HCT116 (cell line): Measurements from ENCODE around the gene GAPDH. TPM values are rescaled to one million over a fixed set of nuclear protein-coding genes. Genes with fewer than 3 reads are reported as not detected.

Experiments
- ATAC-seq: fragments of 200-7000 bp; cut with Tn5 transposase; 2 replicates; pipeline ENCODE4 v1.9.1; 2020; ENCODE audit warnings: mild to moderate bottlenecking, moderate library complexity
- BruUV-seq: library from RNA; stranded (reverse); fragments of 400-500 nt; replicated peaks from 2 replicates; lab custom pipeline; 2021; lab: Mats Ljungman, UMichigan
- CTCF ChIA-PET: fragments of 300-600 bp; sonication (Branson Sonifier 250); formaldehyde crosslinking; loops from one replicate; lab custom pipeline; 2021; ENCODE audit warnings: antibody characterized with exemption; lab: Charles Lee
- POLR2A ChIA-PET: fragments of 300-600, 350-600 bp; sonication (Branson Sonifier 250); formaldehyde crosslinking; loops from one replicate; lab custom pipeline; 2021; ENCODE audit warnings: antibody characterized with exemption; lab: Charles Lee
- RAD21 ChIA-PET, 2 experiments: fragments of 300-600 bp; sonication (Branson Sonifier 250); formaldehyde crosslinking; loops; one replicate each; lab custom pipeline; 2023; ENCODE audit warnings: low total read pairs in 2 of 2; ENCODE audit not compliant: uncharacterized antibody in 2 of 2, unreplicated experiment in 2 of 2, low non-redundant PET in 1 of 2; lab: Charles Lee
- DNase-seq: peaks from one replicate; pipeline ENCODE4 v3.0.0-alpha.2; 2010; ENCODE audit warnings: low read depth, low spot score
- H2AFZ ChIP-seq: fragments of 200-600 bp; shearing (Covaris generic), sonication (generic); 2 replicates; pipeline ENCODE4 v1.6.1; 2017; ENCODE audit warnings: low read depth, mixed run types, mixed read lengths, antibody characterized with exemption, low read length; ENCODE audit not compliant: poor library complexity, severe bottlenecking
- H3K27ac ChIP-seq: 2 replicates; pipeline ENCODE4 v1.5.1; 2012; ENCODE audit warnings: low read depth, low read length
- H3K27me3 ChIP-seq: fragments of 200-600 bp; sonication (generic); 2 replicates; pipeline ENCODE4 v1.6.1; 2016; ENCODE audit warnings: mixed run types, low read length, mixed read lengths; ENCODE audit not compliant: insufficient read depth
- H3K36me3 ChIP-seq, 2 experiments: fragments of 200-500 bp in 1 of 2; fragments of 200-600 bp in 1 of 2; sonication (Bioruptor generic) in 1 of 2; sonication (generic) in 1 of 2; 2 replicates each; pipeline versions ENCODE4 v1.5.1 to v1.6.1; 2014 to 2016; ENCODE audit warnings: low read length in 2 of 2, inconsistent platforms in 1 of 2, mixed read lengths in 1 of 2, mixed run types in 1 of 2; ENCODE audit not compliant: insufficient read depth in 2 of 2, control insufficient read depth in 1 of 2
- H3K4me1 ChIP-seq, 2 experiments: fragments of 200-600 bp in 1 of 2; sonication (generic) in 1 of 2; 2 replicates each; pipeline versions ENCODE4 v1.5.1 to v1.6.1; 2012 to 2017; ENCODE audit warnings: low read length in 2 of 2, inconsistent platforms in 1 of 2, mild to moderate bottlenecking in 1 of 2, mixed read lengths in 1 of 2, mixed run types in 1 of 2, moderate library complexity in 1 of 2; ENCODE audit not compliant: insufficient read depth in 2 of 2, control insufficient read depth in 1 of 2
- H3K4me2 ChIP-seq: fragments of 200-600 bp; sonication (generic); 2 replicates; pipeline ENCODE4 v1.6.1; 2017; ENCODE audit warnings: mixed run types, low read length, mixed read lengths
- H3K4me3 ChIP-seq, 2 experiments: fragments of 200-600 bp in 1 of 2; sonication (generic) in 1 of 2; replicated peaks in 1 of 2; 2 replicates each; pipeline ENCODE4 v1.5.1; 2011 to 2016; ENCODE audit warnings: low read length in 2 of 2, control low read depth in 1 of 2, low read depth in 1 of 2, mild to moderate bottlenecking in 1 of 2, mixed read lengths in 1 of 2, mixed run types in 1 of 2
- H3K79me2 ChIP-seq: fragments of 200-600 bp; sonication (generic); 2 replicates; pipeline ENCODE4 v1.6.1; 2017; ENCODE audit warnings: mild to moderate bottlenecking, mixed run types, low read length, moderate library complexity, mixed read lengths; ENCODE audit not compliant: insufficient read depth
- H3K9ac ChIP-seq: fragments of 200-600 bp; sonication (generic); 2 replicates; pipeline ENCODE4 v1.6.1; 2016; ENCODE audit warnings: low read length, mixed read lengths
- H3K9me2 ChIP-seq: fragments of 200-600 bp; sonication (generic), shearing (Covaris generic); 2 replicates; pipeline ENCODE4 v1.6.1; 2017; ENCODE audit warnings: mixed run types, mild to moderate bottlenecking, moderate library complexity; ENCODE audit not compliant: insufficient read depth
- H3K9me3 ChIP-seq, 2 experiments: fragments of 200-500 bp in 1 of 2; fragments of 200-600 bp in 1 of 2; sonication (Bioruptor generic) in 1 of 2; sonication (generic) in 1 of 2; 2 replicates each; pipeline ENCODE4 v1.6.1; 2014 to 2017; ENCODE audit warnings: low read length in 2 of 2, mixed read lengths in 2 of 2, inconsistent platforms in 1 of 2, low read depth in 1 of 2, mild to moderate bottlenecking in 1 of 2, mixed run types in 1 of 2, moderate library complexity in 1 of 2; ENCODE audit not compliant: control insufficient read depth in 1 of 2, insufficient read depth in 1 of 2
- H4K20me1 ChIP-seq: fragments of 200-600 bp; sonication (generic), shearing (Covaris generic); 2 replicates; pipeline ENCODE4 v1.6.1; 2017; ENCODE audit warnings: mixed run types, mild to moderate bottlenecking, moderate library complexity; ENCODE audit not compliant: insufficient read depth
- CEBPB ChIP-seq: IDR thresholded peaks from 2 replicates; pipeline ENCODE4 v1.6.1; 2012; ENCODE audit warnings: low read depth
- ELF1 ChIP-seq: IDR thresholded peaks from 2 replicates; pipeline ENCODE4 v1.6.1; 2012; ENCODE audit warnings: low read depth, borderline replicate concordance
- EZH2 ChIP-seq: fragments of 200-600 bp; sonication (generic); IDR thresholded peaks from 2 replicates; pipeline ENCODE4 v1.6.1; 2017; ENCODE audit warnings: antibody characterized with exemption, mixed run types
- FOSL1 ChIP-seq: IDR thresholded peaks from 2 replicates; pipeline ENCODE4 v1.6.1; 2012; ENCODE audit warnings: low read depth
- MAX ChIP-seq: IDR thresholded peaks from 2 replicates; pipeline ENCODE4 v1.6.1; 2012
- POLR2A ChIP-seq: IDR thresholded peaks from 2 replicates; pipeline ENCODE4 v1.7.0; 2011; ENCODE audit warnings: borderline replicate concordance; ENCODE audit not compliant: insufficient read depth, insufficient read length; ENCODE audit errors: extremely low read depth
- POLR2AphosphoS5 ChIP-seq: IDR thresholded peaks from 2 replicates; pipeline ENCODE4 v1.6.1; 2011; ENCODE audit warnings: mild to moderate bottlenecking, low read depth, low read length, moderate library complexity
- RAD21 ChIP-seq: IDR thresholded peaks from 2 replicates; pipeline ENCODE4 v1.6.1; 2012; ENCODE audit warnings: low read depth, mild to moderate bottlenecking
- REST ChIP-seq: IDR thresholded peaks from 2 replicates; pipeline ENCODE4 v1.6.1; 2012; ENCODE audit warnings: low read depth
- SIN3A ChIP-seq: IDR thresholded peaks from 2 replicates; pipeline ENCODE4 v1.6.1; 2012; ENCODE audit warnings: low read depth
- SRF ChIP-seq: IDR thresholded peaks from 2 replicates; pipeline ENCODE4 v1.6.1; 2012; ENCODE audit warnings: low read depth
- TCF7L2 ChIP-seq: IDR thresholded peaks from 2 replicates; pipeline ENCODE4 v1.7.0; 2011; ENCODE audit warnings: borderline replicate concordance, inconsistent platforms; ENCODE audit not compliant: insufficient read depth, insufficient read length; ENCODE audit errors: extremely low read depth
- ZBTB33 ChIP-seq: IDR thresholded peaks from 2 replicates; pipeline ENCODE4 v1.6.1; 2011; ENCODE audit warnings: mild to moderate bottlenecking, low read length, moderate library complexity; ENCODE audit not compliant: insufficient replicate concordance; ENCODE audit errors: extremely low read depth
- ZNF274 ChIP-seq: fragments of 200-500 bp; sonication (Bioruptor generic); IDR thresholded peaks from 2 replicates; pipeline ENCODE4 v1.6.1; 2014; ENCODE audit warnings: mild to moderate bottlenecking, low read depth, low read length, inconsistent platforms
- intact Hi-C: fragments of 100-400 bp; cut with micrococcal nuclease; formaldehyde crosslinking; loops from 2 replicates; pipeline ENCODE4 v1.10.0; 2022
- total RNA-seq: library from RNA; stranded (reverse); gene quantifications from one replicate; pipeline ENCODE4 v1.2.1, GENCODE V29; 2021; ENCODE audit not compliant: unreplicated experiment

GAPDH gene
- total RNA-seq, 1 experiment from 2014 or later: 5,901 TPM

- H3K4me2 ChIP-seq: no peak overlapping the region
- no peaks in the 10 kb centered on the region for H3K9me2 ChIP-seq
- ATAC-seq: no peak
- no peak overlapping the region for H2AFZ ChIP-seq
- H3K27ac ChIP-seq: no peak overlapping the region
- H3K27me3 ChIP-seq: no peaks in the 10 kb centered on the region
- ChIA-PET RAD21 (no interaction called here), POLR2A (interaction anchor here (8.9 kb wide), 1 partner anchor 14 kb away, joined by 84 read pairs; the partner anchor contains the start of gene GAPDH), CTCF (interaction anchor here (4.3 kb wide), 1 partner anchor 14 kb away, joined by 19 read pairs; no protein-coding TSS in a partner anchor)
- peaks cover 2% of the 10 kb centered on the region; the same call in 1 of the 2 replicates for H4K20me1 ChIP-seq
- no peak for DNase-seq
- peaks cover 1% of the 10 kb centered on the region; the same call in 1 of the 2 replicates for H3K79me2 ChIP-seq
- H3K4me1 ChIP-seq: peaks cover 11 to 33% of the 10 kb centered on the region in 2 experiments
- H3K9me3 ChIP-seq: no peaks in the 10 kb centered on the region
- intact Hi-C loops: no loop called here
- TF ChIP-seq SIN3A: no peak
- H3K9ac ChIP-seq: no peak overlapping the region
- peaks cover 2% of the 10 kb centered on the region in 2 experiments; a peak in 2 of 4 replicates for H3K36me3 ChIP-seq
- no TSS peak for BruUV-seq
- no peak overlapping the region for H3K4me3 ChIP-seq
These were observed 17.3 kb downstream of the GAPDH start for GRCh38 chr12:6551496-6552139.

GRCh38 chr12:6552140-6552551 is 17.8 kb downstream of the GAPDH start:
- H3K9me3 ChIP-seq: no peaks in the 10 kb centered on the region
- intact Hi-C loops: no loop called here
- no peak overlapping the region for H3K27ac ChIP-seq
- no peaks in the 10 kb centered on the region for H3K27me3 ChIP-seq
- H3K36me3 ChIP-seq: peaks cover 7 to 8% of the 10 kb centered on the region in 2 experiments; a peak in 3 of 4 replicates
- RAD21 ChIA-PET: no interaction called here
- CTCF ChIA-PET: interaction anchor here (4.3 kb wide), 1 partner anchor 14 kb away, joined by 19 read pairs; no protein-coding TSS in a partner anchor
- H4K20me1 ChIP-seq: peaks cover 7% of the 10 kb centered on the region; the same call in 1 of the 2 replicates
- no peak overlapping the region for H3K4me2 ChIP-seq
- DNase-seq (no peak), ATAC-seq (no peak)
- H3K9me2 ChIP-seq: no peaks in the 10 kb centered on the region
- H3K79me2 ChIP-seq: peaks cover 7% of the 10 kb centered on the region; the same call in 1 of the 2 replicates
- H2AFZ ChIP-seq: no peak overlapping the region
- H3K9ac ChIP-seq: no peak overlapping the region
- H3K4me3 ChIP-seq: no peak overlapping the region
- H3K4me1 ChIP-seq: peaks cover 11 to 32% of the 10 kb centered on the region in 2 experiments
- BruUV-seq: no TSS peak
- POLR2A ChIA-PET: interaction anchor here (1.2 to 8.9 kb wide), 2 partner anchors 11 to 15 kb away, joined by 3 to 84 read pairs; partner anchors contain the start of gene GAPDH
- no peak for TF ChIP-seq POLR2AphosphoS5
- TF ChIP-seq POLR2A: no peak
- TF ChIP-seq RAD21: no peak
- no peak for TF ChIP-seq CEBPB
- TF ChIP-seq SRF: no peak
- TF ChIP-seq MAX: no peak
- no peak for TF ChIP-seq ELF1
- no peak for TF ChIP-seq ZBTB33
- TF ChIP-seq TCF7L2: no peak
- TF ChIP-seq ZNF274: no peak
- TF ChIP-seq FOSL1: no peak
- no peak for TF ChIP-seq EZH2
- TF ChIP-seq REST: no peak
